ENCODE results near the gene PAGR1. TPM values are rescaled to one million over a fixed set of nuclear protein-coding genes. Genes with fewer than 3 reads are reported as not detected.

PAGR1 gene
- total and polyA plus RNA-seq, 2 of the 13 experiments (the other 11 are each of a cell fraction or from before 2014, with no cell fraction given): 9.8 to 66.4 TPM

- TF ChIP-seq SNAPC5 (CRISPR knock-in tag; IDR thresholded peaks at IDR 0.05; ENCODE audit: borderline replicate concordance): no peak
- TF ChIP-seq ZNF768 (CRISPR knock-in tag; IDR thresholded peaks at IDR 0.05): peak; percentile 80
- no peak for TF ChIP-seq SNAI1 (CRISPR knock-in tag; IDR thresholded peaks at IDR 0.05; ENCODE audit: borderline replicate concordance)
- no peak for TF ChIP-seq ZNF766 (CRISPR knock-in tag; IDR thresholded peaks at IDR 0.05; ENCODE audit: borderline replicate concordance)
- TF ChIP-seq, protein P1, sequence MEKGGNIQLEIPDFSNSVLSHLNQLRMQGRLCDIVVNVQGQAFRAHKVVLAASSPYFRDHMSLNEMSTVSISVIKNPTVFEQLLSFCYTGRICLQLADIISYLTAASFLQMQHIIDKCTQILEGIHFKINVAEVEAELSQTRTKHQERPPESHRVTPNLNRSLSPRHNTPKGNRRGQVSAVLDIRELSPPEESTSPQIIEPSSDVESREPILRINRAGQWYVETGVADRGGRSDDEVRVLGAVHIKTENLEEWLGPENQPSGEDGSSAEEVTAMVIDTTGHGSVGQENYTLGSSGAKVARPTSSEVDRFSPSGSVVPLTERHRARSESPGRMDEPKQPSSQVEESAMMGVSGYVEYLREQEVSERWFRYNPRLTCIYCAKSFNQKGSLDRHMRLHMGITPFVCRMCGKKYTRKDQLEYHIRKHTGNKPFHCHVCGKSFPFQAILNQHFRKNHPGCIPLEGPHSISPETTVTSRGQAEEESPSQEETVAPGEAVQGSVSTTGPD (CRISPR knock-in tag; IDR thresholded peaks at IDR 0.05): no peak
- peak; percentile 76 for TF ChIP-seq TFDP2 (CRISPR knock-in tag; IDR thresholded peaks at IDR 0.05)
- no peak for TF ChIP-seq ZNF557 (CRISPR knock-in tag; IDR thresholded peaks at IDR 0.05)
- TF ChIP-seq MBD4 (IDR thresholded peaks at IDR 0.05; ENCODE audit: borderline replicate concordance, low read length): no peak
- peak; percentile 55 for TF ChIP-seq FOSL2 (CRISPR knock-in tag; IDR thresholded peaks at IDR 0.05)
- TF ChIP-seq ZNF644 (CRISPR knock-in tag; IDR thresholded peaks at IDR 0.05; ENCODE audit: low read depth): peak; percentile 54; the same call in 1 of the 2 replicates
- TF ChIP-seq, protein P2, sequence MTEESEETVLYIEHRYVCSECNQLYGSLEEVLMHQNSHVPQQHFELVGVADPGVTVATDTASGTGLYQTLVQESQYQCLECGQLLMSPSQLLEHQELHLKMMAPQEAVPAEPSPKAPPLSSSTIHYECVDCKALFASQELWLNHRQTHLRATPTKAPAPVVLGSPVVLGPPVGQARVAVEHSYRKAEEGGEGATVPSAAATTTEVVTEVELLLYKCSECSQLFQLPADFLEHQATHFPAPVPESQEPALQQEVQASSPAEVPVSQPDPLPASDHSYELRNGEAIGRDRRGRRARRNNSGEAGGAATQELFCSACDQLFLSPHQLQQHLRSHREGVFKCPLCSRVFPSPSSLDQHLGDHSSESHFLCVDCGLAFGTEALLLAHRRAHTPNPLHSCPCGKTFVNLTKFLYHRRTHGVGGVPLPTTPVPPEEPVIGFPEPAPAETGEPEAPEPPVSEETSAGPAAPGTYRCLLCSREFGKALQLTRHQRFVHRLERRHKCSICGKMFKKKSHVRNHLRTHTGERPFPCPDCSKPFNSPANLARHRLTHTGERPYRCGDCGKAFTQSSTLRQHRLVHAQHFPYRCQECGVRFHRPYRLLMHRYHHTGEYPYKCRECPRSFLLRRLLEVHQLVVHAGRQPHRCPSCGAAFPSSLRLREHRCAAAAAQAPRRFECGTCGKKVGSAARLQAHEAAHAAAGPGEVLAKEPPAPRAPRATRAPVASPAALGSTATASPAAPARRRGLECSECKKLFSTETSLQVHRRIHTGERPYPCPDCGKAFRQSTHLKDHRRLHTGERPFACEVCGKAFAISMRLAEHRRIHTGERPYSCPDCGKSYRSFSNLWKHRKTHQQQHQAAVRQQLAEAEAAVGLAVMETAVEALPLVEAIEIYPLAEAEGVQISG (CRISPR knock-in tag; IDR thresholded peaks at IDR 0.05): peak; percentile 79
- TF ChIP-seq, protein P3, sequence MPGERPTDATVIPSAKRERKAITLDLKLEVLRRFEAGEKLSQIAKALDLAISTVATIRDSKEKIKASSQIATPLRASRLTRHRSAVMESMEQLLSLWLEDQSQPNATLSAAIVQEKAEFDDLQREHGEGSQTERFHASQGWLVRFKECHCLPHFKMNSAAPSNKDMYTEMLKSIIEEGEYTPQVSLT (CRISPR knock-in tag; IDR thresholded peaks at IDR 0.05; ENCODE audit: borderline replicate concordance, low read depth): no peak
- no peak for TF ChIP-seq GATA4 (IDR thresholded peaks at IDR 0.05; ENCODE audit: borderline replicate concordance, low read depth)
- TF ChIP-seq MAFG (CRISPR knock-in tag; IDR thresholded peaks at IDR 0.05): no peak
- no peak; the same call in 1 of the 2 replicates for TF ChIP-seq ISL2 (CRISPR knock-in tag; IDR thresholded peaks at IDR 0.05)
- peak; percentile 47; the same call in 1 of the 2 replicates for TF ChIP-seq ZFY (CRISPR knock-in tag; IDR thresholded peaks at IDR 0.05)
- TF ChIP-seq ZNF773 (CRISPR knock-in tag; IDR thresholded peaks at IDR 0.05; ENCODE audit: borderline replicate concordance): no peak
- peak; percentile 77; the same call in 1 of the 2 replicates for TF ChIP-seq ZNF33B (CRISPR knock-in tag; IDR thresholded peaks at IDR 0.05)
- TF ChIP-seq TRIM24 (CRISPR knock-in tag; IDR thresholded peaks at IDR 0.05): no peak
- TF ChIP-seq KLF12 (CRISPR knock-in tag; IDR thresholded peaks at IDR 0.05; ENCODE audit: borderline replicate concordance): no peak
- no peak for TF ChIP-seq ESRRA (CRISPR knock-in tag; IDR thresholded peaks at IDR 0.05; ENCODE audit: low read depth)
- no peak for TF ChIP-seq PCBP1 (IDR thresholded peaks at IDR 0.05; ENCODE audit: borderline replicate concordance, low read depth, low read length)
- no peak for TF ChIP-seq ZBTB34 (CRISPR knock-in tag; IDR thresholded peaks at IDR 0.05)
These were observed 31.0 kb upstream of the PAGR1 start (continued) for GRCh38 chr16:29784901-29785500.

Measured in HepG2 (cell line).